Caki2 (cell line): ENCODE data around the gene PTDSS2. TPM values are rescaled to one million over a fixed set of nuclear protein-coding genes. Genes with fewer than 3 reads are reported as not detected.

ENCODE experiments used
- DNase-seq: peaks from one replicate; pipeline ENCODE4 v3.0.0-alpha.2; 2015; ENCODE audit warnings: low read depth
- in situ Hi-C: cut with HindIII; loops from 2 replicates; pipeline ENCODE4 v1.10.0; 2016; ENCODE audit warnings: low sequenced_read_pairs, low pct_unique_long_range_greater_than_20kb, mixed read lengths
- total RNA-seq: library from RNA; depleted of rRNA; stranded (reverse); fragments of >200 nt; shearing (Covaris generic); gene quantifications from 2 replicates; pipeline ENCODE4 v1.2.3, GENCODE V29; 2014; ENCODE audit warnings: low replicate concordance

The PTDSS2 gene
- total RNA-seq, 1 experiment from 2014 or later, result 50.2 TPM

DNA sequence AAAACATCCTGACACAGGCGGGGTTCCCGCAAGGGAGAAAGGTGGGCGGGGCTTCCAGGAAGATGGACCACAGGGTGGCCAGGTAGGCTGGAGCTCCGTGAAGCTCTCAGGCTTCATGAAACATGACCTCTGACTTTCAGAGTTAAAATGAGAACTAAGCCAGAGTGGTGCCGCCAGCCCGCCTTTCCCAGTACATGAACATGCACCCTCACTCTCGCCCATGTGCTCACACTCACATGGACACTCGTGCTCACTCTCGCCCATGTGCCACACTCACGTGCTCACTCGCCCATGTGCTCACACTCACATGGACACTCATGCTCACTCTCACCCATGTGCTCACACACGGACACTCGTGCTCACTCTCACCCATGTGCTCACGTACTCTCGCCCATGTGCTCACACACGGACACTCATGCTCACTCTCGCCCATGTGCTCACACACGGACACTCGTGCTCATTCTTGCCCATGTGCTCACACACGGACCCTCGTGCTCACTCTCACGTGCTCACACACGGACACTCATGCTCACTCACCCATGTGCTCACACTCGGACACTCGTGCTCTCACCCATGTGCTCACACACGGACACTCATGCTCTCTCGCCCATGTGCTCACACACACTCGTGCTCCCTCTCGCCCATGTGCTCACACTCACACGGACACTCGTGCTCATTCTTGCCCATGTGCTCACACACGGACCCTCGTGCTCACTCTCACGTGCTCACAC, 46.9 kb downstream of the PTDSS2 start:
- in situ Hi-C loops, result no loop called here
- DNase-seq, result no peak

DNA sequence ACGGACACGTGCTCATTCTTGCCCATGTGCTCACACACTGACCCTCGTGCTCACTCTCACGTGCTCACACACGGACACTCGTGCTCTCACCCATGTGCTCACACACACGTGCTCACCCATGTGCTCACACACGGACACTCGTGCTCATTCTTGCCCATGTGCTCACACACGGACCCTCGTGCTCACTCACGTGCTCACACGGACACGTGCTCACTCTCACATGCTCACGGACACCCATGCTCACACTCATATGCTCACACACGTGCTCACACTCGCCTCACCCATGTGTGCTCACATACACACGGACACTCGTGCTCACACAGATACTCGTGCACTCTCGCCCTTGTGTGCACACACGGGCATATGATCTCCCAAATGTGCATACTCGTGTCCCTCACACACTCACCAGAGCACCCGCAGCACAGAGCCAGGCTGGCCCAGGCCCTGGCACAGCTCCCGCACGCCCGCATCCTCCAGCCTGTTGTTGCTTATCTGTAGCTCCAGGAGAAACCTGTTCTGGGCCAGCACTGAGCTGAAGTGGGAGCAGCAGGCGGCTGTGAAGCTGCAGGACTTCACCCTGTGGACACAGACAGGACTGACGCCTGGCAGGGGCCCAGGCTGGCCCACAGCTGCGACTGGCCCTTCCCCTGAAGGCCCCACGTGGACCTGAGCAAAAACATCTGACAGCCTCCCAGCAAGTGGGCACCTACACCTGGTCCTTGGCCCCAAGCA, 47.7 kb downstream of the PTDSS2 start:
- in situ Hi-C loops, result no loop called here
- DNase-seq, result no peak

DNA sequence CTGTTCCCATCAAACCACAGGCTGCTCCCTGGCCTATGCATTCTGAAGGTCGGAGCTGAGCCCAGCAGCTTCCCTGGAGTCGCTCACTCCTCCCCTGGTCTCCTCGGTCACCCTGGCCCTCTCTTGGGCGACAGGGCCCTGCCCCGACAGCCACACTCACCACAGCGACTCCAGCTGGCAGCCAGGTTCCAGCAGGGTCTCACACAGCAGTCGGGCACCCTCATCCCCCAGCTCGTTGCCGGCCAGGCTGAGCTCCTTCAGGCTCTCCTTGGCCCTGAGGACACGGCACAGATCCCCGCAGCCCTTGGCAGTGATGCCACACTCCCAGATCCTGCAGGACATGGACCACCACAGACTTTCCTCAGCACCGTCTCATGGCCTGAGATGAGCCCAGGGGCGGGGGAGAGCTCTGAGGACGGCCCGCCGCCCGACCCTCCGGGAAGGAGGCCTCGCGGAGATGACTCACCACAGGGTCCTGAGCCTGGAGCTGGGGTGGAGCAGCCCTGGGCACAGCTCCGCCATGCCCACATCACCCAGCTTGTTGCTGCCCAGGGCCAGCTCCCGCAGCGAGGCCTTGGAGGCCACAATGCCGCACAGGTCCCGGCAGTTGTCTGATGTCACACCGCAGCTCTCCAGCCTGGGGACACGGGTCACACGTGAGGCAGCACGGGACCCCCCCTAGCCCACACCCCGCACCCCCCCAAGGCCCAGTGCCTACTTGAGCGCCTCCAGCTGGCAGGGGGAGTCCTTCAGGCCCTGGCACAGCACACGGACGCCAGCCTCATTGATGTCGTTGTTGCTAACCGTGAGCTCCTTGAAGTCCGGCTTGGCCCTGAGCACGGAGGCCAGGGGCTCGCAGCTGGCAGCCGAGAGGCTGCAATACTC, 48.5 kb downstream of the PTDSS2 start:
- in situ Hi-C loops, result no loop called here
- DNase-seq, result no peak

DNA sequence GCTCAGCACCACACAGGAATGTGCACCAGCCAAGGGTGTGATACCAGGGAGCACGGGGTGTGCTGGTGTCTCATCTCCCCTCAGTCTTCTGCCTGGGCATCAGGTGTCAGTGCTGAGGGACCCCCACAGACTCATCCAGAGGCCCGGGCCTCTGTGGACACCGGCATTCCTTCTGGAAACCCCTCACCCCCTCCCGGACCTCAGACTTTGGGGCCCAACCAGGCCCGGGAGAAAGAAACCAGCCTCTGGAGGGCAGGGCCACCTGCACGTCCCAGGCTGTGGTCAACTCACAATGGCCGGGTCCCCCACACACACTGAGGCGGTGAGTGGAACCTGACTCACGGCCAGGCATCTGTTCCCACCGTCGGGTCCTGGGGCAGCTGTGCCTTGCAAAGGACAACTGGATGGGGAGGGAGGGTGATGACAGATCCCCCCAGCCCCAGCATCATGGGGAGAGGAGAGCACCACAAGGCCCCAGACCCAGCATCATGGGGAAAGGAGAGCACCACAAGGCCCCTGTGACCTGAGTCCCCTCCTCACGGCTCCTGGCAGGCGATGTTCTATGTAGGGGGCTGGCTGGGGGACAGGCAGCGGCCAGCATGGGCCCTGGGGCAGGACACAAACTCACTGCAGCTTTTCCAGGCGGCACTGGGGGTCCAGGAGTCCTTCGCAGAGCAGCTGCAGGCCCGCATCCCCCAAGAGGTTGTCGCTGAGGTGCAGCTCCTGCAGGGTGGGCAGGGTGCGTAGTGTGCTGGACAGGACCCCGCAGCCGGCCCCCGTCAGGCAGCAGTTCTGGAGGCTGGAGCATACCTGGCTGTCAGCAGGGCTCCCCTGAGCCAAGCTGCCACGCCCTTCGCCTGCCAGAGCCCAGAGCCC, 49.4 kb downstream of the PTDSS2 start:
- in situ Hi-C loops, result no loop called here
- DNase-seq, result no peak

DNA sequence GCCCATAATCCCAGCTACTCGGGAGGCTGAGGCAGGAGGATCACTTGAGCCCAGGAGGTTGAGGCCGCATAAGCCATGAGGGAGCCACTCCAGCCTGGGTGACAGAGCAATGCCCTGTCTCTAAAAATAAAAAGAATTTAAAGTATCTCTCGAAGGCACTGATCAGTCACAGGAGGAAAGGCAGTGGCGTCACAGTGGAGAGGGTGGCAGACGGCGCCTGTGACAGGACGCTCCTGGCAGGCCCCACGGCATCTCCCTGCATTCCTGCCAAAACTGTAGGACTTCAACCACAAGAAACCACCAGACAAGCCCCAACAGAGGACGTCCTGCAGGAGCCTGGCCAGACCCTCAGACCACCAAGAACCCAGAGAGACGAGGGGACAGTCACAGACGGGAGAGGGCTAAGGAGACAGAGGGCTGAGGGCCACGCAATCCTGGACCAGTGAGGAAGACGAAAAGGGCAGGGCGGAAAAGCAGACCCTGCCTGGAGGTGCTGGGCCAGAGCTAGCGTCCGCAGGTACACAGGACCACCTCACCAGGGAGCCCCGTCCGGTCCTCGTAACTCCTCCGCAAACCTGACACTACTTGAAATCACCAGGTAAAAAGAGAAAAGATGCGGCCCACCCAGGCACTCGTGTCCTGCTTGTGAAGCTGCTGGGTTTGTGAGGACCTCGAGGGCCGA, 51.1 kb downstream of the PTDSS2 start:
- in situ Hi-C loops, result no loop called here

DNA sequence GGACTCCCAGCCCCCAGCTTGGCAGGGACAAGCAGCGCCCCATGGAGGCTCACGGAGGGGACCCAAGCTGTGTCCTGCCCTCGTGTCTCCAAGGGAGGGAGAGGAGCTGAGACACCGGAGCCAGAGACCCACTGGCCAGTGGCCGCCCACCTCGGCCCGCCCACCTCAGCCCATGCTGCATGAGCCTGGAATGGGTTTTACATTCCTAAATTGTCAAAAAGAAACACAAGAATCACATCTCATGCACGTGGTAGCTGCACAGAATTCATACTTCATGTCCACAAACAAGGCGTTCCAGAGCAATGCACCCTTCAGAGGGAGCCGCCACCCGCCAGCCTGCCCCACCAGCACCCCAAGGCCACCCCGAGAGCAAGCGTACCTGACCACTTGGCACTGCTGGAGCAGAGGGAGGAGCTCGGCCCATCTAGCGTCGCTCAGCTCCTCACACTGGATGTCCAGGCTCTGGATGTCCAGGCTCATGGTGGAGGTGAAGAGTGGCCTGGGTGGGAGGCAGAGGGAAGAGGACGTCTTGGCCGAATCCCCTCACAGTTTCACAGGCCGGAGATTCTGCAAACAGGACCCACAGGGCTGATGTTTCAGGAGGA, 51.7 kb downstream of the PTDSS2 start:
- in situ Hi-C loops, result no loop called here
- no peak for DNase-seq

More for the DNA sequence above, 51.1 kb downstream of the PTDSS2 start:
- no peak for DNase-seq

DNA sequence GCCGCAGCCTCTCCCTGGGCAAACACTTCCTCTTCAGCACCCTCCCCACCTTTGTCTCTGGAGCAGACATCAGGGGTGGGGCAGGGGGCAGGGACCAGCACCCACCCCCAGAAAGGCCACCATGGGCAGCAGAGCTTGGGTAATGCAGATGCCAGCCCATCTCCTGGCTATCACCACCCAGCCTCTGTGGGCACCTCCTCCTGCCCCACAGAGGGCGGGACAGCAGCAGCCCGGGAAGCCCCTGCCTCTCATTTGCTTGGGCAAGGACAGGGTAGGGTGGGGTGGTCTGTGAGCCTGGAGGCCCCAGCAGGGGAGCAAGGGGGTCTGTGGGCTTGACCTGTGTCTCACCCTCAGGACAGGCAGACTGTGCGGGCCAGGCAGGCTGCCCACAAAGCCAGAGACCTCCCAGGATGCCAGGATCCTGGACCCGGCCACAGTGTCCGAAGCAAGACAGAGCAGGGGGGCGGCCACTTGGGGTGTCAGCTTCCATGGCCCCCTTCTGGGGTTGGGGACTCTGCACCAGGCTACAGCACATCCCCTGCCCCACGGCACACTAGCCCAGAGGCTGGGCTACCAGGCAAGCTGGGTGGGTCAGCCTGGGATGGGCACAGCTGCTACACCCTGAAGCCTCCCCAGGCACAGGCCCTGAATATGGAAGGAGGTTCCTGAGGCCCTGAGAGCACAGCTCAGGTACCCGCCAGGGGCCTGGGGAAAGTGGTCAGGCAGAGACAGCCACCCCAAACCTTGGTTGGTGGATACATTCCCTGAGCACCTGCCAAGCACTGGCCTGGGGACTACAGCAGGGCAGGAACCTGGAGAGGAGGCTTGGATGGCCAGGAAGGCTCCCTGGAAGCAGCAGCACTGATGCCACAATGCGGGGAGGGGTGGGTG, 52.5 kb downstream of the PTDSS2 start:
- no peak for DNase-seq
- in situ Hi-C loops, result no loop called here

DNA sequence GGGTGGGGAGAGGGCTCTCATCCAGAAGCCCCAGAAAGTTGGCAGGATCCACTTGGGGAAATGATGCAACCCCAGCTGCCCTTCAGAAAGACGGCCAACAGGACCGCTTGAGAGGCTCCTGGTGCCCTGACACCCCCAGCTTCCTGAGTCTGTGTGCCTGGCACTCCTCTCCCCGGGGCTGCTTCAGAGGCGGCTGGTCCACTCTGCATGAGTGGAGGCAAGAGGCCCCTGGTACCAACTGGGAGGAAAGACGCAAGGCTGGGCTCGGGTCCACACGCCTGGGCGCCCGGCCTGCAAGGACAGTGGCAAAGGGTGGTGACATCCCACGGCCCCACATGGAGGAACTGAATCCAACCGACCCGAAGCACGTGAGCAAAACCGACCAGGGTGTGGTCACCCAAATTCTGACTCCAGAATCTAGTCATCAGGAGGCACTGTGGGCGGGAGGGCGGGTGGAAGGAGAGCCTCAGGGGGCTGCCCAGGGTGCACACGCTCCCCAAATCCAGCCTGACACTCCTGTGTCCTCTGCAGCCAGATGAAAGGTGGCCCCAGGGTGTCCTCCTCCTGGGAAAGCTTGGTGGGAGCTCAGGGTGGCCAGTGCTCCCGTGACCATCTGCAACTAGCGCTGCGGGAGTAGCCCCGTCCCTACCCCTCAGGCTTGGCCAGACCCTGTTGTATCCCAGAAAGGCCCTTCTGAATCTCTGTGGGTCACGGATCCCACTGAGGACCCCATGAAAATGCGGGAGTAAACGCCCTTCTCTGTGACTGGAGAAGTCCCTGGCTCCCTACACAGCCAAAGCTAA, 53.3 kb downstream of the PTDSS2 start:
- in situ Hi-C loops, result no loop called here
- DNase-seq, result no peak

DNA sequence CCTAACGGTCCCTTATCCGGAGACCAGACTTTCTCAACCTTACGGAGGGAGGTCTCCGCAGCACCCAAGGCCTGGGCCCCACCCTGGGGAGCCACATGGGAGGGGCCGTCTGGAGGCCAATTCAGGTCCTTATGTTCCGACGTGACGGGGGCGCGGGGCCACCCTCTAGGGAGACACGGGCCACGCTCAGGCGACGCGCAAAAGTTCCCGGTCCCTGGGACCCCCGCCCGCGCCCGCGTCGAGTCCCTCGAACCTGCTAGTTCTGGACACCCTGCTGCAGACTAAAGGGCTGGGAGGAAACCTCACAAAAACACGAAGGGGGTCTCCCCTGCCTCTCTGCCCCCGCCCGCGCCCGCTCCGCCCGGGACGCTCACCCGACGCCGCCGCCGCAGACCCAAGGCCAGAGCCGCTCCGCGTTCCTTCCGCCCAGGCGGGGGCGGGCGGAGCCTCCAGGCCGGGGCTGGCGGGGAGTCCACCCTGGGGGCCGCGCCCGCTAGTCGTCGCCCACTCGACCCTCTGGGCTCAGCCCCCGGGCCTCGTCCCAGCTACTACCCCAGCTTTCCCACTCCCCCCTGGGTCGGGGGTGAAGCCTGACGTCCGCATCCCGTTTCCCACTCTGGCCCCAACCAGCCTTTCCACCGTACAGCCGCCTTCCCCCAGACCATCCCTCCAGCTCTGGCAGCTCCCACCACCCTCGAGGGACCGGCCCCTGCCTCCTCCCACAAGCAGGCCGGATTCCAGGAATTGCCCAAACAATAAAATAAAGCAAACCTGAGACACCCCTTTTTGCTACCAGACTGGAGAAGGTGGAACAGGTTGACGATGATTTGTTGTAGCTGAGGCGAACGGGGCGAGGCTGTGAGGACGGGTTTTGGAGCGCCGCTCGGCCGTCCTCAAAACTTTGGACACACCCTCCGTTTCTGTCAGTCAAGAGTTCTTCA, 54.2 kb downstream of the PTDSS2 start:
- no peak for DNase-seq
- in situ Hi-C loops, result no loop called here

DNA sequence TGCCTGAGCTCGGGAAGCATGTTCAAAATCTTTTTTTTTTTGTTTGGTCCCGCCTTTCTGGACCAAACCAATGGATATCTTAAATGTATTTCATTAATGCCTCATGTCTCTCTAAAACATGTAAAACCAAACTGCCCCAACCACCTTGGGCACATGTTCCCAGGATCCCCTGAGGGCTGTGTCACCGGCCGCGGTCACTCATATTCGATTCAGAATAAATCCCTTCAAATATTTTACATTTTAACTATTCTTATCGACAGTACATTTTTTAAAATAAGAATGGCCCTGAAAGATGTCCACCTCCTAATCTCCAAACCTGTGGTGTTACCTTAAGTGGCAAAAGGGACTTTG, 54.9 kb downstream of the PTDSS2 start:
- no peak for DNase-seq
- in situ Hi-C loops, result no loop called here

DNA sequence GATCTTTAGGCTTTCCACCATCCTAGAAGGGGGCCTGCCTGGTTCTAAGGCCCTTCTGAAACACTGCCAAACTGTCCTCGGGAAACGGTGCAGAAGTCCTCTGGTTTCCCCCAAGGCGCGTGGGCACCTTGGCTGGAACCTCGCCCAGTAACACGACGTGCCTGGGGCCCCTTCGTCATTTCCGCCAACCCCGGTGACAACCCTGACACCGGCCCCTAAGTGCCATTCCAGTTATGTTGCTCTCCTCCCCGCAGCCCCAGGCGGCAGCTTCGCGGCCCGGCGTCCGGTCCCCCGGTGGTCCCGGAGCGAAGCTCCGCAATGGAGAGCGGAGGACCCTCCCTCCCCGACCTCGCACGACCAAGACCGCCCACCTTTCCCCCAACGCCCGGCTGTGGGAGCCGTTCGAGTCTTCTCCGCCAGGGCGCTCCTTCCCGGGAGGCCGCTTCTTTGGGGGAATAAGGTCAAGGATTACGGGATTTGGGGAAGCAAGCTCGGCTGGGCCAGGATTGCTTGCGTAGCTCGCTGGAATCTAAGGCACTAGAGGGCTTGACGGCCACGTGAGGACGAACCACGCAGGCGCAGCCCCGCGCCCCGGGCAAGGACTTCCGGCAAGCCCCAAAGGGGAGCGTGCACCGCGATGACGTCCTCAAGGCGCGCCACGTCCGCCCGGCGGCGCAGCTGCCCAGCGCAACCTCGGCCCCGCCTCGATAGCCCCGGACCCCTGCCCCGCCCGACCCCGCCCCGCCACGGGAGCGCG, 56.3 kb downstream of the PTDSS2 start:
- in situ Hi-C loops, result no loop called here
- peak; percentile 91 for DNase-seq

DNA sequence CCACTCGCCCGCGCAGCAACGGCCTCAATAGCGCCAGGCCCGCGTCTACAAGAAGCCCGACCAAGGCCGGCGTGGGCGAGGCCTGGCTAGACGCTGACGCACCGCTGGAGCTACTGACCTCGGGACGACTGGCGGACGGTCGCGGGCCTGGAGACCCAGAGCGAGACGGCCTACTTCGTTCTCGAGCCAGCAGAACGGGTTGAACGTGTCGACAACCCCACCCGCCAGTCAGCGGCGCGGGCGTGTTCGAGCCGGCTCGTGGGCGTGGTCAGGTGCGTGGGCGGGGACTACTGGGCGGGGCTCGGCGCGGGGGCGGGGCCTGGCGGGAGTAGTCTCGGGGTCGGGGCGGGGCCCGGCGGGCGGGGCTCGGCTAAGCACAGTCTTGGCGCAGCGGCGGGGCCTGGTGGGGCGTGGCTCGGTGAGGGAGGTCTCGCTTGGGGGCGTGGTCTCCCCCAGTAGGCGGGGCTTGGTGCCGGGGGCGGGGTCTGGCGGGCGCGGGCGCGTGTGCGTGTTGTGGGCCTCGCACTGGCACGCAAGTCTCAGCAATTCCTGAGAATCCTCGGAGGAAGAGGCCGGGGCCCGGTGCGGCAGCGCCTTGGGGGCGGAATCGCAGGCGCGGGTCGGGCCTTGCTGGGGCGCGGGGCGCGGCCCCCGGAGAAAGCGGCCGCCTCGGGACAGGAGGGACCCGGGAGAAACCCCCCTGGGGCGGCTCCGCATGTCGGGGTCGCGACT, 57.1 kb downstream of the PTDSS2 start, which contains the start of gene RNH1:
Gene RNH1 (minus strand): TSS at position 248 of the 732 bp plus-strand sequence. CDS start 5,080 bp downstream, outside the sequence.
- no peak for DNase-seq
- in situ Hi-C loops, result no loop called here
